ENCODE data around the gene FAM174B. TPM values are rescaled to one million over a fixed set of nuclear protein-coding genes. Genes with fewer than 3 reads are reported as not detected.

FAM174B gene
- total RNA-seq, 1 experiment from 2014 or later, result 3.5 TPM

- POLR2A ChIA-PET, result interaction anchor here (0.7 kb wide), 1 partner anchor 717 kb away, joined by 3 read pairs; no protein-coding TSS in a partner anchor
- no peaks in the 10 kb centered on the region for H3K36me3 Mint-ChIP-seq (ENCODE audit: insufficient read depth, unreplicated experiment)
Measured at GRCh38 chr15:92634671-92635201, 20.8 kb downstream of the FAM174B start.

GRCh38 chr15:92634060-92634459 lies 21.5 kb downstream of the FAM174B start:
- POLR2A ChIA-PET, result no interaction called here
- intact Hi-C loops (cut with micrococcal nuclease), result no loop called here
- no peaks in the 10 kb centered on the region for H3K9me3 Mint-ChIP-seq (ENCODE audit: unreplicated experiment)
- no peaks in the 10 kb centered on the region for H3K27me3 Mint-ChIP-seq (ENCODE audit: insufficient read depth, unreplicated experiment)
- no peak for DNase-seq (ENCODE audit: unreplicated experiment)
- no peak overlapping the region for H3K27ac Mint-ChIP-seq (ENCODE audit: low read depth, unreplicated experiment)
- no peak for TF ChIP-seq CTCF (IDR thresholded peaks at IDR 0.05; ENCODE audit: unreplicated experiment)
- CTCF ChIA-PET, result no interaction called here
- no peak overlapping the region for H3K4me3 Mint-ChIP-seq (ENCODE audit: unreplicated experiment)
- no peaks in the 10 kb centered on the region for H3K36me3 Mint-ChIP-seq (ENCODE audit: insufficient read depth, unreplicated experiment)
- no TSS peak for BruUV-seq (replicated peaks)
- no peaks in the 10 kb centered on the region for H3K4me1 Mint-ChIP-seq (ENCODE audit: insufficient read depth, unreplicated experiment)

More at GRCh38 chr15:92634671-92635201, 20.8 kb downstream of the FAM174B start:
- Mint-ChIP-seq H3K4me1 (ENCODE audit: insufficient read depth, unreplicated experiment) (no peaks in the 10 kb centered on the region), H3K4me3 (ENCODE audit: unreplicated experiment) (no peak overlapping the region), H3K27me3 (ENCODE audit: insufficient read depth, unreplicated experiment) (no peaks in the 10 kb centered on the region), H3K9me3 (ENCODE audit: unreplicated experiment) (no peaks in the 10 kb centered on the region), H3K27ac (ENCODE audit: low read depth, unreplicated experiment) (no peak overlapping the region)
- no TSS peak for BruUV-seq (replicated peaks)
- CTCF ChIA-PET, result interaction anchor here (0.6 to 0.7 kb wide), 4 partner anchors 61 to 1199 kb away, joined by 3 to 10 read pairs (median 4); no protein-coding TSS in a partner anchor
- intact Hi-C loops (cut with micrococcal nuclease), result no loop called here
- TF ChIP-seq CTCF (IDR thresholded peaks at IDR 0.05; ENCODE audit: unreplicated experiment), result no peak
- no peak for DNase-seq (ENCODE audit: unreplicated experiment)

GRCh38 chr15:92633418-92633817 lies 22.2 kb downstream of the FAM174B start:
- H3K36me3 Mint-ChIP-seq (ENCODE audit: insufficient read depth, unreplicated experiment), result no peaks in the 10 kb centered on the region
- H3K4me3 Mint-ChIP-seq (ENCODE audit: unreplicated experiment), result no peak overlapping the region
- no peak for TF ChIP-seq CTCF (IDR thresholded peaks at IDR 0.05; ENCODE audit: unreplicated experiment)
- ChIA-PET POLR2A (no interaction called here), CTCF (no interaction called here)
- no peak overlapping the region for H3K27ac Mint-ChIP-seq (ENCODE audit: low read depth, unreplicated experiment)
- H3K9me3 Mint-ChIP-seq (ENCODE audit: unreplicated experiment), result no peaks in the 10 kb centered on the region
- BruUV-seq (replicated peaks), result no TSS peak
- no peak for DNase-seq (ENCODE audit: unreplicated experiment)
- no peaks in the 10 kb centered on the region for H3K4me1 Mint-ChIP-seq (ENCODE audit: insufficient read depth, unreplicated experiment)
- no peaks in the 10 kb centered on the region for H3K27me3 Mint-ChIP-seq (ENCODE audit: insufficient read depth, unreplicated experiment)
- intact Hi-C loops (cut with micrococcal nuclease), result no loop called here

- H3K27ac Mint-ChIP-seq (ENCODE audit: low read depth, unreplicated experiment), result no peak overlapping the region
- H3K36me3 Mint-ChIP-seq (ENCODE audit: insufficient read depth, unreplicated experiment), result no peaks in the 10 kb centered on the region
- no peaks in the 10 kb centered on the region for H3K27me3 Mint-ChIP-seq (ENCODE audit: insufficient read depth, unreplicated experiment)
- no peak overlapping the region for H3K4me3 Mint-ChIP-seq (ENCODE audit: unreplicated experiment)
- ChIA-PET POLR2A (no interaction called here), CTCF (no interaction called here)
- BruUV-seq (replicated peaks), result no TSS peak
- no peaks in the 10 kb centered on the region for H3K4me1 Mint-ChIP-seq (ENCODE audit: insufficient read depth, unreplicated experiment)
- DNase-seq (ENCODE audit: unreplicated experiment), result no peak
- intact Hi-C loops (cut with micrococcal nuclease), result no loop called here
- no peak for TF ChIP-seq CTCF (IDR thresholded peaks at IDR 0.05; ENCODE audit: unreplicated experiment)
- no peaks in the 10 kb centered on the region for H3K9me3 Mint-ChIP-seq (ENCODE audit: unreplicated experiment)
Measured at GRCh38 chr15:92633001-92633400, 22.6 kb downstream of the FAM174B start.

Measured in MCF 10A (cell line).